Panc1 (cell line): ENCODE data around the gene NPRL2. TPM values are rescaled to one million over a fixed set of nuclear protein-coding genes. Genes with fewer than 3 reads are reported as not detected.

Experiments used
- ATAC-seq: fragments of 200-7000 bp; cut with Tn5 transposase; 2 replicates; pipeline ENCODE4 v1.9.1; 2020; ENCODE audit warnings: mild to moderate bottlenecking, moderate library complexity
- BruUV-seq: library from RNA; stranded (reverse); fragments of 400-500 nt; replicated peaks from 2 replicates; lab custom pipeline; 2021; lab: Mats Ljungman, UMichigan
- CTCF ChIA-PET: fragments of 300-600 bp; sonication (Branson Sonifier 250); formaldehyde crosslinking; loops from one replicate; lab custom pipeline; 2022; ENCODE audit warnings: antibody characterized with exemption; lab: Charles Lee
- POLR2A ChIA-PET: fragments of 300-600 bp; sonication (Branson Sonifier 250); formaldehyde crosslinking; loops from one replicate; lab custom pipeline; 2022; ENCODE audit warnings: antibody characterized with exemption; lab: Charles Lee
- DNase-seq: peaks from one replicate; pipeline ENCODE4 v3.0.0-alpha.2; 2010; ENCODE audit warnings: low read depth, low spot score
- H3K27ac ChIP-seq: 2 replicates; pipeline ENCODE4 v1.5.1; 2011; ENCODE audit warnings: mild to moderate bottlenecking, low read length, inconsistent platforms
- H3K27me3 ChIP-seq: fragments of 200-500 bp; sonication (Bioruptor generic); 2 replicates; pipeline ENCODE4 v1.6.0; 2014; ENCODE audit warnings: low read length, inconsistent platforms; ENCODE audit not compliant: control insufficient read depth, insufficient read depth
- H3K36me3 ChIP-seq: fragments of 200-500 bp; sonication (Bioruptor generic); 2 replicates; pipeline ENCODE4 v1.5.1; 2014; ENCODE audit warnings: inconsistent platforms, mild to moderate bottlenecking, low read length, moderate library complexity; ENCODE audit not compliant: control insufficient read depth, insufficient read depth
- H3K4me1 ChIP-seq: 2 replicates; pipeline ENCODE4 v1.5.1; 2011; ENCODE audit warnings: inconsistent platforms, mild to moderate bottlenecking, low read length, moderate library complexity; ENCODE audit not compliant: control insufficient read depth, insufficient read depth
- H3K4me3 ChIP-seq, 2 experiments: 2 replicates each; pipeline ENCODE4 v1.5.1; 2011 to 2012; ENCODE audit warnings: low read depth in 2 of 2, low read length in 2 of 2, mild to moderate bottlenecking in 2 of 2, inconsistent platforms in 1 of 2, moderate library complexity in 1 of 2
- H3K9me3 ChIP-seq: fragments of 200-500 bp; sonication (Bioruptor generic); 2 replicates; pipeline ENCODE4 v1.5.1; 2014; ENCODE audit warnings: low read depth, mild to moderate bottlenecking, inconsistent platforms, low read length, moderate library complexity; ENCODE audit not compliant: control insufficient read depth, insufficient read depth
- CTCF ChIP-seq: fragments of 450-650 bp; IDR thresholded peaks from 2 replicates; pipeline ENCODE4 v1.5.1; 2017; ENCODE audit warnings: mild to moderate bottlenecking
- POLR2AphosphoS5 ChIP-seq: IDR thresholded peaks from 2 replicates; pipeline ENCODE4 v1.6.1; 2012; ENCODE audit warnings: mild to moderate bottlenecking, low read depth, low read length, moderate library complexity
- REST ChIP-seq, 2 experiments: IDR thresholded peaks; 2 replicates each; pipeline ENCODE4 v1.6.1; 2011 to 2012; ENCODE audit warnings: low read depth in 2 of 2, control low read depth in 1 of 2, low read length in 1 of 2, mild to moderate bottlenecking in 1 of 2, moderate library complexity in 1 of 2; ENCODE audit not compliant: insufficient read depth in 1 of 2
- SIN3A ChIP-seq: IDR thresholded peaks from 2 replicates; pipeline ENCODE4 v1.6.1; 2012; ENCODE audit warnings: low read depth, mild to moderate bottlenecking, low read length, moderate library complexity, borderline replicate concordance; ENCODE audit not compliant: insufficient read depth
- TCF7L2 ChIP-seq: IDR thresholded peaks from 2 replicates; pipeline ENCODE4 v1.6.1; 2011; ENCODE audit warnings: mild to moderate bottlenecking, low read depth, low read length, inconsistent platforms
- in situ Hi-C: cut with HindIII; loops from 2 replicates; pipeline ENCODE4 v1.10.0; 2016; ENCODE audit warnings: low sequenced_read_pairs, low pct_unique_long_range_greater_than_20kb
- intact Hi-C: fragments of 100-400 bp; cut with micrococcal nuclease; formaldehyde crosslinking; loops from one replicate; pipeline ENCODE4 v1.10.0; 2022; ENCODE audit not compliant: unreplicated experiment
- total RNA-seq: library from RNA; stranded (reverse); gene quantifications from one replicate; pipeline ENCODE4 v1.2.1, GENCODE V29; 2021; ENCODE audit not compliant: unreplicated experiment

Gene NPRL2
- total RNA-seq, 1 experiment from 2014 or later = 14.6 TPM

GRCh38 chr3:50337175-50337861, 13.3 kb downstream of the NPRL2 start:
- peaks cover 17% of the 10 kb centered on the region; the same call in 1 of the 2 replicates for H3K4me1 ChIP-seq
- intact Hi-C loops = no loop called here
- H3K36me3 ChIP-seq = peaks cover 8% of the 10 kb centered on the region; the same call in 1 of the 2 replicates
- POLR2A ChIA-PET = interaction anchor here (0.8 kb wide), 1 partner anchor 9 kb away, joined by 3 read pairs; the partner anchor contains the start of gene TUSC2
- ATAC-seq = peak; percentile 94
- in situ Hi-C loops = no loop called here
- CTCF ChIA-PET = interaction anchor here (0.6 kb wide), 1 partner anchor 10 kb away, joined by 8 read pairs; no protein-coding TSS in a partner anchor
- no peaks in the 10 kb centered on the region for H3K9me3 ChIP-seq
- peak overlapping the region; percentile 93 to 99 for H3K4me3 ChIP-seq
- TF ChIP-seq SIN3A = 0 out of 2 replicates have a peak, but pooled peaks have one; percentile 32
- TF ChIP-seq REST (IDR thresholded peaks at IDR 0.05; ENCODE audit: insufficient read depth in 1 of 2, low read depth in 2 of 2, low read length in 1 of 2) = 0 out of 4 replicates have a peak, but pooled peaks of 1 of the 2 experiments have one; percentile 19
- TF ChIP-seq POLR2AphosphoS5 = peak; percentile 70
- no peak for TF ChIP-seq TCF7L2
- no peak for TF ChIP-seq CTCF
- peak; percentile 84 for DNase-seq
- peak overlapping the region; percentile 95 for H3K27ac ChIP-seq
- H3K27me3 ChIP-seq = no peaks in the 10 kb centered on the region
- BruUV-seq = no TSS peak

DNA sequence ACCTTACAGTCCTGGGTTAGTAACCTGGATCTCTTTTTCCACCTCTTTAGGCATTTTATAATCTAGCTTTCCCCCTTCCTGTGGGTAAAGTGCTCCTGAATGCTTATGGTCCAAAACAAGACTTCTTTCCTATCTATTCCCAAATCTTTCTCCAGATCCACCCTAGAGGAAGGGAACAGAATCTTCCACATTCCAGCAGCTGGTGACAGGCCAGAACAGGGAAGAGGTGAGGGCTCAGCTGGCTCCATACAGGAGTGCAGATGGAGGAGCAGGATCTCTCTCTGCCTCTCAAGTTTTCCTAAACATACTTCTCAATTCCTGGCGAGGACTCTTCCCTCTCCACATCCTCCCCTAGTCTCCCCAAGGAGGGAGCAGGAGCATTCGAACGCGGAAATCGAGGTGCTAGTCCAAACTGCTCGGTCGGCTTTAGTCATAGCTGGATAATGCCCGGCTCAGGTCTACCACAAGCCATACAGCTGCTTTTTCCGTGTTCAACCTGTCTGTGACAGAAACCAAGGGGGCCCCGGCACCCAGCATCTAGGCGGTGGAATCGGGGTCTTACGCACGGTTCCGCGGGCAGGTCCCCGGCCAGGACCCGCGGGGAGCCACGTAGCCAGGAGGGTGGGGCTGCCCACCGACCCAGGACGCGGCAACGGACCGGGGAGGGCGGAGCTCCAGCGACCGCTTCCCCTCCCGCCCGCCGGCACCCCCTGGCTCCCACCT, 14.0 kb downstream of the NPRL2 start:
- no peak for DNase-seq
- in situ Hi-C loops = no loop called here
- intact Hi-C loops = no loop called here

More for the DNA sequence above, 14.0 kb downstream of the NPRL2 start:
- ChIA-PET POLR2A (interaction anchor here (0.6 to 0.8 kb wide), 2 partner anchors 9 to 234 kb away, joined by 3 read pairs; partner anchors contain the start of gene TUSC2), CTCF (no interaction called here)
- H3K27me3 ChIP-seq = no peaks in the 10 kb centered on the region
- no peaks in the 10 kb centered on the region for H3K9me3 ChIP-seq
- peak overlapping the region; percentile 93 to 99 for H3K4me3 ChIP-seq
- peak overlapping the region; percentile 95 for H3K27ac ChIP-seq
- TF ChIP-seq CTCF (no peak), TCF7L2 (no peak), REST (IDR thresholded peaks at IDR 0.05; ENCODE audit: insufficient read depth in 1 of 2, low read depth in 2 of 2, low read length in 1 of 2) (no peak), POLR2AphosphoS5 (no peak), SIN3A (no peak)
- H3K36me3 ChIP-seq = peaks cover 8% of the 10 kb centered on the region; the same call in 1 of the 2 replicates
- TSS peak; percentile 87 for BruUV-seq
- ATAC-seq = peak; percentile 64
- peaks cover 17% of the 10 kb centered on the region; the same call in 1 of the 2 replicates for H3K4me1 ChIP-seq
